Measurements from ENCODE around the gene TP53INP2. TPM values are rescaled to one million over a fixed set of nuclear protein-coding genes. Genes with fewer than 3 reads are reported as not detected.
"Not testable (repeated sequence)": the region's sequence is repeated elsewhere in the genome, so short reads cannot be mapped to it uniquely, and the experiment has no call there.

The TP53INP2 gene
- total RNA-seq, 1 donor from 2014 or later, result 3.4 TPM

DNA sequence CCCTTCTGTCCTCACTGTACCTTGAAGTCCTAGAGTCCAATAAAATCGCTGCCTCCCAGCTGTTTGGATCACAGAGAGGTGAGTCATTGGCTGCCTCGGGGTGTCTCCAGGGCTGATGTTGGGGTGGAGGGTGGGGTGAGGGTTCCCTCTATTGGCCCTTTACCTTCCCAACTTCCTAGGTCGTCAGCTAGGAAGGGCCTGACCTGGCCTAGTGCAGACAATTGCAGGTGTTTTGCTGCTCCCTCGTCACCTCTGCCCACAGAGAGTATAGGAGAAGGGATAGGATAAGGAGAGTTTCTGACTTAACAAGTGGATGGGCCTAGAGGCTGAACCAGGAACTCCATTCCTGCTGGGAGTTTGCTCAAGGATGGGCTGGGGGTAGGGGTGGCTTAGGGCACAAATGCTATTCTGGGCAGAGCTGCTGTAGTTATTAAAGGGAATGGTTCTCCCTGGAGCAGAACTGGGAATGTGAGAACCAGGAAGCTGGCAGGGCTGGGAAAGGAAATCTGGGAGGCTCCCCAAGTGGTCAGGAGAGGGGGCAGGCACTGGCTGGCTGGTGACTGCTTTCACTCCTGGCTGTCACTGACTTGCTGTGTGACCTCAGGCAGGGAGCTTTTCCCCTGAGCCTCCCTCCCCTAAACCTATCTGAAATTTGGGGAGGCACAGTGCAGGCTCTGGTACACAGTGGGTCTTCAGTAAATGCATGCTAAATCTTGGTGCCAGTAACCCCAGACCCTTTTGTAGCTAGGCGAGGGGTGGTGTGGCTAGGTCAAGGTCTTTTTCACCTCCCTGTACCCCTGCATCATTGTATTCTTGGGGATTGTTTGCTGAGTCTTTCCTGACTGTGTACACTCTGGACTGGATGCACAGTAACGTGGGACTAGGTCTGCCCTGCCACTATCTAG is 1.5 kb downstream of the TP53INP2 start:
- no peak for DNase-seq (ENCODE audit: low read depth, low spot score)

GRCh38 chr20:34706302-34706875 is 2.2 kb downstream of the TP53INP2 start:
- no peak for DNase-seq (ENCODE audit: low read depth, low spot score)

DNA sequence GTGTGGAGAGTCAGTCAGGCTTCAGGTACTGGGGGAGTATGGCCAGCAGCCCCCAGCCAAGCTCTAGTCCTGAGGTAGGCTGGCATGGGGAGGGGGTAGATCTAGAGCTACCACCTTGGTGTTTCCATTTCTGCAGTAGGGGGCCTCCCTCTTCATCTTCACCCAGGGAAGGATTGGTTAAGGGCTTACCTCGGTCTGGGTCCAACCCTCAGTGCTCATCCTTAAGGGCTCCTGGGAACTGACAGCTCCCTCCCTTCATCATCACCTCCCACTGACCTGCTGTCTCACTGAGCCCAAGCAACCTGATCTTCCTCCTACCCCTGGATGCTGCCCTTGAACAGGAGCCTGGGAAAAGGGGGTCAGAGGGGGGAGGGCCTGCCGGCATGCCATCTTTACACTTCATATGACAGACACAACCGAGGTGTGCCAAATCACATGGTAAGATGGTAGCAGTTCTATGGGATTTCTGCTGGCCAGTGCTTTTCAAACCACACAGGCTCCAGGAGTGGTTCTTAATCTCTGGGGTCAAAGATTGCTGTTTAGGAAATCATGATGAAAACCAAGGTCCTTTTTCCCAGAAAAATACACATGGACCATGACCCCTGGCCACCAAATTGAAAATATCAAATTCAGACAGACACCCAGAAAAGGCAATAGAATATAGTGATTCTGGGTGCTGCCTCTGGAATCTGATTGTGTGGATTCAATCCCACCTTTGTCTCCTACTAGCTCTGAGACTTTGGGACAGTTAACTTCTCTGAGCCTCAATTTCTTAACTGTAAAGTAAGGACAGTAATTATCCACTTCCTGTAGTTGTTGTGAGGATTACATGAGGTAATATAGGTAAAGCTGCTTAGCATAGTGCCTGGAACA is 3.0 kb downstream of the TP53INP2 start:
- DNase-seq (ENCODE audit: low read depth, low spot score), result no peak

- DNase-seq (ENCODE audit: low read depth, low spot score), result no peak
These were observed 4.5 kb downstream of the TP53INP2 start for GRCh38 chr20:34708621-34709043.

- no peak for DNase-seq (ENCODE audit: low read depth, low spot score)
These were observed 5.1 kb downstream of the TP53INP2 start for GRCh38 chr20:34709044-34709830.

- DNase-seq (ENCODE audit: low read depth, low spot score), result no peak
These were observed 5.9 kb downstream of the TP53INP2 start for GRCh38 chr20:34709831-34710567.

DNA sequence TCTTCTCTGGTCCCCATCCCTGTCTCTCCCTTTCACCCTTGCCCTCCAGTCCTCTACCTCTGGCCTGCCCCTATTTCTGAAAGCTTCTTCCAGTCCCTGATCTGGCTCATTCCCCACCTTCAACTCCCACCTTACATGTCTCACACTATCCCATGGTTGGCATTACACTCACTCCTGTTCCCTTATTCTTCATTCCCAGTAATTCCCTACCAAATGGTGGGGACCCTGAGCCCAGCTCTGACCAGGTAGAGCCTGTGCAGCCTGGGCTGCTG is 6.4 kb downstream of the TP53INP2 start:
- no peak for DNase-seq (ENCODE audit: low read depth, low spot score)

DNA sequence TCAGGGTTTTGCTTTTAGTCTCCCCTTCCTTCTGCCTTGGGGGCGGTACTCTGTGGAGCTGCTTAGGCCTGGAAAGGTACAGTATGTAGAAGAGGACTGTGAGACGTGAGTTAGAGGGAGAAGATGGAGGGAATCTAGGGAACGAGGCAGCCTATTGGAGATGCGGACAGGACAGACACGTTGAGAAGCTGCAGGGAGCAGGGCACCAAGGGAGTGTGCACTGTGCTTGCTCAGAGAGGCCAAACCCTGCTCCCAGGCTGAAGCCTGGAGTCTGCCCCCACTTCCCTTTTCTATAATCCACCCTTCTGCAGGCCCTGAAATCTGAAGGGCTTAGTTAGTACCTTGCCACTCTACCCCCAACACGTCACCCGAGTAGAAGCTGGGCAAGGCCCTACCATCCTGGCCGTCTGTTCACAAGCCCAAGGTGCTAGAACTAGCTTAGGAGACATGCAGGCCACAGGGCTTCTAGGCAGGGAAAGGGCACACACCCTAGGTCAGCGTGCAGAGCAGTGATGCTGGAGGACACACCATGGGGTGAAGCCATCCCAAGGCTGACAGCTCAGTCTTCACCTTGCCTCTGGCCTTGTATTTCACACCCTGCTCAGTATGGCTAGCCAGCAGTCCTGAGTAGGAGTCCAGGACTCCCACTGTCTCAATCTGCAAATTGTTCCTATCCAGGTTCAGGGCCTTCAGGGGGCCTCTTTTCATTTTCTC is 6.9 kb downstream of the TP53INP2 start:
- no peak for DNase-seq (ENCODE audit: low read depth, low spot score)

DNA sequence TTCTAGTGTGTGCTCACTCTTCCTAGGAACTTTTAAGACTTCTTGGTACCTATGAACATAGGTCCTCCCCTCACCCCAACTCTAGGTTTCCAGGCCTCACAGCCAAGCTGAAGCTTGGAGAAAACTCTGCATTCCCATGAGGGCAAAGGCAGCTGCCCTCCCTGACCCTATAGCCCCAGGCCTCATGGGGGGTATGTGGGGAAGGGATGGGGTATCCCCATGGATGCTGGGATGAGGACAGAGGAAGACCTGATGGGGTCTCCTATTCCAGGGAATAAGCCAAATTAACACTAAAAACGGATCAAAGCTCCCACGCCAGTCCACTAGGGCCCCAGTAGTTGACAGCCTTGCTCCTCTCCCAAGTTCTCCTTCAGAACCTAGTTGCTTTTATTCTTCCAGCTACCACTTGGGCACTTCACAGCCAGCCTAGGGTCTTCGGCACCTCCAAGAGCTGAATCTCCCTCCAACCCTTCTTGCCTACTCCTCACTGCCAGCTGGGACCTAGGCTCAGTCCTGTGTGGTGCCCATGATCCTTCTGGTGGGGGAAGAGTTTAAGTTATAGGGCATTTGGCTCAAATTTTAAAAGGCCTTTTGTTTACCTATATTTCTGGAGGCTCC is 7.8 kb downstream of the TP53INP2 start:
- DNase-seq (ENCODE audit: low read depth, low spot score), result no peak

DNA sequence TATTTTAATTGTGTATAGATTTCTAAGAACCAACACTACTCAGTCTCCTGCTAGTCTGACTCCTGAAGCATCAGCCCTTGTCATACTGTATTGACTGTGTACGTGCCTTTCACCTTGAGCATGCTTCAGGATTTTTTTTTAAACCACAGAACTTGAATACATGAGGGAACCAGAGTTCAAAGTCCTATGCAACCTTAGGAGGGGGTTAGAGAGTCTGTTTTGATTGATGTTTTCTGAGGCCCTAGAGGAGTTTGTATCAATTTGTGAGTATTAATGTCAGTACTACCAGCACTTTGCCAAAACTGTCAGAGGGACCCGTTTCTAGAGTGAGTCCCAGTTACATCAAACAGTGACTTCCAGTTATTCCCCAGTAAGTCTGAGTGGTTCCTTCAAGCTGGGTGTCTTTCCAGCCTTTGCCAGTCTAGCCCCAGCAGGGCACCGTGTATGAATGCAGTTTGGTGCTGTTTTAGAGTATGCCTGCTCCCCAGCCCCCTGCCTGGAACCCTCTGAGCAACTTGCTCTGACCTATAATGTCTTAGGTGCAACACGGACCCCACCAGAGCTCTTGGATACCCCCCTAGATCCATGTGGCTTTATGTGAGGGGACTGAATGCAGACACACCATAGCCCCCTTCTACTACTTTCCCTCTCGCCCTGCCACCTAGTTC is 8.5 kb downstream of the TP53INP2 start:
- DNase-seq (ENCODE audit: low read depth, low spot score), result no peak

DNA sequence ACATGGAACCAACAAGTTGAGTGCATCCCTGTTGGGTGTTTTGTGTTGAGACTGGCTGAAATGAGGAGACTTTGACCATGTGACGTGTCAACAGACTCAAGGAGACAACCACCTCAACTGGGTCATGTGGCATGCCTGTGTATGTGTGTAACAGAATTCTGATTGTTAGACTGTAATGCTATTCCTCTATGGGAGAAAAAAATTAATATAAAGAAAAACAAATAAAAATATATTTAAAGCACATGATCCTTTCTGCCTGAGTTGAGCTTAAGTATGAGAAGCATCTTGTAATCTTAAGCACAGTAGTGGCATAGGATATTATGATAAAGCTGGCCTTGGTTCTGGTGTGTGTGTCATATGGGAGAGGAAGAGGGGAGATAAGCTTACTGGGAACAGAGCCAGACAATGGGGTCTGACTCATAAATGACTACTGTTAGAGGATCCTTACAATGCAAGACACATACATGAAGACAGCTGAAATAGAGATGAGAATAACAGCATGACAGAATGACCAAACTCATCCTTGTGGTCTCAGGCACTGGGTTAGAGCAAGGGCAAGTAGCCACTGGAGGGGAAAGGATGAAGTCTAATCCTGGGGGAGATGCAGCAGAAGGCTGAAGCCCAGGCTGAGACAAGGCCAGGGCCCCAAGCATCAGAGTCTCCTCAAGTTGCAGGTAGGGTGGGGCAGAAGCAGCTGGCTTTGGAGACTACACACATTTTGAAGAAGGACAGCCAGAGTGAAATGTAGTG is 9.2 kb downstream of the TP53INP2 start:
- peak; percentile 96 for DNase-seq (ENCODE audit: low read depth, low spot score)

GRCh38 chr20:34713944-34714515 is 9.9 kb downstream of the TP53INP2 start:
- not testable (repeated sequence) for DNase-seq (ENCODE audit: low read depth, low spot score)

GRCh38 chr20:34715384-34715783 is 11.2 kb downstream of the TP53INP2 start:
- no peak for DNase-seq (ENCODE audit: low read depth, low spot score)

- no peak for DNase-seq (ENCODE audit: low read depth, low spot score)
These were observed 12.7 kb downstream of the TP53INP2 start for GRCh38 chr20:34716921-34717229.

DNA sequence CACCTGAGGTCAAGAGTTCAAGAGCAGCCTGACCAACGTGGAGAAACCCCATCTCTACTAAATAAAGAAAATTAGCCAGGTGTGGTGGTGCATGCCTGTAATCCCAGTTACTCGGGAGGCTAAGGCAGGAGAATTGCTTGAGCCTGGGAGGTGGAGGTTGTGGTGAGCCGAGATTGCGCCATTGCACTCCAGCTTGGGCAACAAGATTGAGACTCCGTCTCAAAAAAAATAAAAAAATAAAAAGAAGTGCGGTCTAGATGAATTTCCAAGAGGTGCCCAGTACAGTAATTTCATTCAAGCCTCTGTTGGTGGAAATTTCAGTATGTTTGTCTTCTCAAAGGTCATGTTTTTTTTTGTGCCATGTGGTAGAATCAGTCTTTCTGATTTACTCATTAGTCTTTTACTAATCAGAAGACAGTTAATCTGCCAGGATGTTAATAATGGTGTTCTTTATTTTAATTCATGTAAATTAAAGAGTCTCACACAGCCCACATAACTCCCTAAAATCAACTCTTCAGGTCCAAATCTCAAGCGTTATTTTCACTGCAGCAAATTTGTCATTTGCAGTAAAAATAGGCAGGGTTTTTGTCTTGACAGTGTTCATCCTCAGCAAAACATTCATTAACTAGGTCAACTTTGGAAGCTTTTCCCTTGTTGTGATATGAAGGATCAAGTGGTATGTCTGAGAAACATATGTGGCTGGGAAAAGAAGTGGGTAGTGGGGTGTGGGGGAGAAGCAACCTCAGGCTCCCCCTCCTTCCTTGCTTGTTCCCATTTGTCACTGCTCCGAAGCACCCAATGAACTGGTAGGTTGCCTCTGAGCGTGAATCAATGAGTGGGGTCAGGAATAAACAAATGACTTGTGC is 13.3 kb downstream of the TP53INP2 start:
- no peak for DNase-seq (ENCODE audit: low read depth, low spot score)

- DNase-seq (ENCODE audit: low read depth, low spot score), result not testable (repeated sequence)
These were observed 15.3 kb downstream of the TP53INP2 start for GRCh38 chr20:34719242-34720017.

Data from pulmonary artery endothelial cell (primary cell).